DND-41 (cell line): ENCODE data around the gene IL36B.

Source experiments
- ATAC-seq: fragments of 200-7000 bp; cut with Tn5 transposase; 3 replicates; pipeline ENCODE4 v1.9.1; 2021; ENCODE audit warnings: low read depth; ENCODE audit not compliant: insufficient read depth
- DNase-seq: peaks from one replicate; pipeline ENCODE4 v3.0.0-alpha.2; 2020
- H2AFZ ChIP-seq: 2 replicates; pipeline ENCODE4 v1.6.0; 2012; ENCODE audit warnings: low read depth, low read length
- H3K27ac ChIP-seq: 2 replicates; pipeline ENCODE4 v1.5.1; 2012; ENCODE audit warnings: low read length, inconsistent platforms
- H3K27me3 ChIP-seq: fragments of 200-600 bp; sonication (generic); 2 replicates; pipeline ENCODE4 v1.6.0; 2012; ENCODE audit warnings: low read length, mild to moderate bottlenecking, inconsistent platforms; ENCODE audit not compliant: insufficient read depth, poor library complexity
- H3K36me3 ChIP-seq: 2 replicates; pipeline ENCODE4 v1.5.1; 2012; ENCODE audit warnings: low read length, inconsistent platforms; ENCODE audit not compliant: insufficient read depth
- H3K4me1 ChIP-seq: 2 replicates; pipeline ENCODE4 v1.5.1; 2012; ENCODE audit warnings: mild to moderate bottlenecking, low read length; ENCODE audit not compliant: insufficient read depth
- H3K4me2 ChIP-seq: 2 replicates; pipeline ENCODE4 v1.6.0; 2012; ENCODE audit warnings: mild to moderate bottlenecking, moderate library complexity, low read length, inconsistent platforms; ENCODE audit not compliant: insufficient read depth
- H3K4me3 ChIP-seq, 2 experiments: fragments of 200-600 bp in 1 of 2; shearing (Covaris generic) in 1 of 2; 2 replicates each; pipeline ENCODE4 v1.5.1; 2012 to 2016; ENCODE audit warnings: inconsistent platforms in 2 of 2, low read length in 2 of 2, mild to moderate bottlenecking in 2 of 2, low read depth in 1 of 2, moderate library complexity in 1 of 2
- H3K79me2 ChIP-seq: 2 replicates; pipeline ENCODE4 v1.6.0; 2012; ENCODE audit warnings: low read length, inconsistent platforms; ENCODE audit not compliant: insufficient read depth
- H3K9ac ChIP-seq: 2 replicates; pipeline ENCODE4 v1.6.0; 2012; ENCODE audit warnings: low read depth, mild to moderate bottlenecking, inconsistent platforms, low read length, moderate library complexity
- H3K9me3 ChIP-seq: 2 replicates; pipeline ENCODE4 v1.5.1; 2012; ENCODE audit warnings: low read length, moderate library complexity, mild to moderate bottlenecking, inconsistent platforms; ENCODE audit not compliant: insufficient read depth, severe bottlenecking
- H4K20me1 ChIP-seq: 2 replicates; pipeline ENCODE4 v1.6.0; 2012; ENCODE audit warnings: low read length; ENCODE audit not compliant: insufficient read depth
- EZH2 ChIP-seq: IDR thresholded peaks from 3 replicates; pipeline ENCODE4 v1.6.1; 2012; ENCODE audit warnings: borderline replicate concordance, low read depth, mild to moderate bottlenecking, moderate library complexity, low read length, inconsistent platforms; ENCODE audit not compliant: severe bottlenecking
- TF ChIP-seq, protein P1 (sequence below): IDR thresholded peaks from 2 replicates; pipeline ENCODE4 v1.5.1; 2012; ENCODE audit warnings: borderline replicate concordance, low read length, moderate library complexity, mild to moderate bottlenecking; ENCODE audit not compliant: poor library complexity, severe bottlenecking; ENCODE audit errors: extremely low read depth

IL36B gene

DNA sequence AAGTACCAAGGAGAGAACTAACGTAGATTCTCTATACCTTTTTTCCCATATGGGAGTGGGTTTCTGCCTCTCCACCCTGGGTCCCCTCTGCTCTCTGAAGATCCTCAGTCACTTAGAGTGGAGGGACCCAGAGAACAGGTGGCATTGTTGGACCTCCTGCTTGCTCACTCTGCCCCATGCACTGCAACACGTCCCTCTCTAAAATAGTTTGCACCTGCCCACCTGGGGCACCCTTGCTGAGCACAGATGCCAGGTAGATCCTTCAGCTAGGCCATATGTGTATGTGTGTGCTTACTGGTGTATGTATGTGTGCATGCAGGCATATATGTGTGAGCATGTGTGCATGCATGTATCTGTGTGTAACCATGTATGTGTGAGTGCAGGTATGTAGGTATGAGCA is 8.6 kb upstream of the IL36B start:
- Histone ChIP-seq H3K36me3 (no peaks in the 10 kb centered on the region), H3K9ac (no peak overlapping the region), H3K27me3 (no peaks in the 10 kb centered on the region), H2AFZ (no peak overlapping the region), H3K27ac (no peak overlapping the region), H3K4me1 (no peaks in the 10 kb centered on the region), H3K9me3 (no peaks in the 10 kb centered on the region), H3K4me2 (no peak overlapping the region), H3K79me2 (no peaks in the 10 kb centered on the region), H4K20me1 (no peaks in the 10 kb centered on the region), H3K4me3 (no peak overlapping the region)
- ATAC-seq (no peak), DNase-seq (no peak)
- TF ChIP-seq EZH2: no peak
- TF ChIP-seq, protein P1, sequence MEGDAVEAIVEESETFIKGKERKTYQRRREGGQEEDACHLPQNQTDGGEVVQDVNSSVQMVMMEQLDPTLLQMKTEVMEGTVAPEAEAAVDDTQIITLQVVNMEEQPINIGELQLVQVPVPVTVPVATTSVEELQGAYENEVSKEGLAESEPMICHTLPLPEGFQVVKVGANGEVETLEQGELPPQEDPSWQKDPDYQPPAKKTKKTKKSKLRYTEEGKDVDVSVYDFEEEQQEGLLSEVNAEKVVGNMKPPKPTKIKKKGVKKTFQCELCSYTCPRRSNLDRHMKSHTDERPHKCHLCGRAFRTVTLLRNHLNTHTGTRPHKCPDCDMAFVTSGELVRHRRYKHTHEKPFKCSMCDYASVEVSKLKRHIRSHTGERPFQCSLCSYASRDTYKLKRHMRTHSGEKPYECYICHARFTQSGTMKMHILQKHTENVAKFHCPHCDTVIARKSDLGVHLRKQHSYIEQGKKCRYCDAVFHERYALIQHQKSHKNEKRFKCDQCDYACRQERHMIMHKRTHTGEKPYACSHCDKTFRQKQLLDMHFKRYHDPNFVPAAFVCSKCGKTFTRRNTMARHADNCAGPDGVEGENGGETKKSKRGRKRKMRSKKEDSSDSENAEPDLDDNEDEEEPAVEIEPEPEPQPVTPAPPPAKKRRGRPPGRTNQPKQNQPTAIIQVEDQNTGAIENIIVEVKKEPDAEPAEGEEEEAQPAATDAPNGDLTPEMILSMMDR: no peak

DNA sequence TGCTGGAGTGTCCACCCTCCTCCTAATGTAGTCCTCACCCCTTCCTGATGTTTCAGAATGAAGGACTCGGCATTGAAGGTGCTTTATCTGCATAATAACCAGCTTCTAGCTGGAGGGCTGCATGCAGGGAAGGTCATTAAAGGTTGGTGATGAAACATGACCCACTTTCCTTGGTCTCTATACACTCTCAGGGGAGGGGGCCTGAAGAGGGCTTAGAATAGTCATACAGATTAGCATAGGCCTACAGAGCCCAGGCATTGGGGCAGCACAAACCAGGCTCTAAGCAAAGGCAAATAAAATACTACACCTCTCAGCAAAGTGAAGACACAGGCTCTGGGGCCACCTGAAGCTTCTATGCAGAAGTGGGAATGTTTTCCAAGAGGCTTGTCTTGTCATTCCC is 8.1 kb upstream of the IL36B start:
- no peak for DNase-seq
- H3K4me2 ChIP-seq: no peak overlapping the region
- no peak overlapping the region for H2AFZ ChIP-seq
- H3K27ac ChIP-seq: no peak overlapping the region
- H3K79me2 ChIP-seq: no peaks in the 10 kb centered on the region
- no peaks in the 10 kb centered on the region for H3K4me1 ChIP-seq
- H3K4me3 ChIP-seq: no peak overlapping the region
- no peak for TF ChIP-seq EZH2
- TF ChIP-seq, protein P1: no peak
- H3K9ac ChIP-seq: no peak overlapping the region
- no peaks in the 10 kb centered on the region for H3K27me3 ChIP-seq
- no peak for ATAC-seq
- H3K36me3 ChIP-seq: no peaks in the 10 kb centered on the region
- H4K20me1 ChIP-seq: no peaks in the 10 kb centered on the region
- peaks cover under 1% of the 10 kb centered on the region for H3K9me3 ChIP-seq

DNA sequence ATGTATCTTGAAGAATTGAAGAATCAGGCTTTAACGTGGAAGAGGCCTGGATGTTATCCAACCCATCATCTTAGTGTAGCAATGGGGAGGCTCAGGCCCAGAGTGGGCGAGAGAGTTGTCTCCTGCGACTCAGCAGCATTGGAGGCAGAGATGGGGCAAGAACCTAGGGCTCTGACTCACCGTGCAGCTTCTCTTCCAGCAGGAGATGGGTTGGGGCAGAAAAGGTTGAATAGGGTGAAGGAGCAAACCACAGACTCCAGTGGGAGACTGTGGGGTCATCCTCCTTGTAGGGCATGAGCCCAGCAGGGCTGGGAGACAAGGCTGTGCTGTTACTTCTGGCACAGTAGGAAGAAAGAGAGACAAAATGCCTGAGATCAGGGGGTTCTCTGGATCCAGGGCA is 7.7 kb upstream of the IL36B start:
- Histone ChIP-seq H3K4me3 (no peak overlapping the region), H3K9me3 (peaks cover 2% of the 10 kb centered on the region), H3K36me3 (no peaks in the 10 kb centered on the region), H3K4me2 (no peak overlapping the region), H3K9ac (no peak overlapping the region), H3K79me2 (no peaks in the 10 kb centered on the region), H2AFZ (no peak overlapping the region), H3K4me1 (no peaks in the 10 kb centered on the region), H4K20me1 (no peaks in the 10 kb centered on the region), H3K27me3 (no peaks in the 10 kb centered on the region), H3K27ac (no peak overlapping the region)
- TF ChIP-seq, protein P1: no peak
- TF ChIP-seq EZH2: no peak
- ATAC-seq (no peak), DNase-seq (no peak)
